HepG2 (cell line): ENCODE measurements around the gene LDAH. TPM values are rescaled to one million over a fixed set of nuclear protein-coding genes. Genes with fewer than 3 reads are reported as not detected.

ENCODE experiments used
- ATRX ChIP-seq: sonication (generic); formaldehyde crosslinking; IDR thresholded peaks from 2 replicates; pipeline ENCODE4 v1.4.0; 2020; ENCODE audit warnings: missing genetic modification reagents, borderline replicate concordance
- FLYWCH1 ChIP-seq: sonication (generic); formaldehyde crosslinking; IDR thresholded peaks from 2 replicates; pipeline ENCODE4 v1.8.1; 2023; ENCODE audit warnings: mild to moderate bottlenecking, missing genetic modification reagents
- FOXC1 ChIP-seq: sonication (generic); formaldehyde crosslinking; IDR thresholded peaks from 2 replicates; pipeline ENCODE4 v1.8.0; 2022; ENCODE audit warnings: mild to moderate bottlenecking, missing genetic modification reagents, borderline replicate concordance
- FOXM1 ChIP-seq: sonication (generic); formaldehyde crosslinking; IDR thresholded peaks from 2 replicates; pipeline ENCODE4 v1.5.0; 2020; ENCODE audit warnings: missing genetic modification reagents
- HCFC1 ChIP-seq: fragments of 150-350 bp; IDR thresholded peaks from 2 replicates; pipeline ENCODE4 v1.6.1; 2014; ENCODE audit warnings: low read depth, low read length
- MED1 ChIP-seq: sonication (generic); formaldehyde crosslinking; IDR thresholded peaks from 2 replicates; pipeline ENCODE4 v1.4.0; 2020; ENCODE audit warnings: missing genetic modification reagents
- MEIS2 ChIP-seq: sonication (generic); formaldehyde crosslinking; IDR thresholded peaks from 2 replicates; pipeline ENCODE4 v1.9.0; 2021; ENCODE audit warnings: mild to moderate bottlenecking, missing genetic modification reagents
- MTA3 ChIP-seq: sonication (generic); formaldehyde crosslinking; IDR thresholded peaks from 2 replicates; pipeline ENCODE4 v1.4.0; 2020; ENCODE audit warnings: missing genetic modification reagents
- MXI1 ChIP-seq: IDR thresholded peaks from 3 replicates; pipeline ENCODE4 v1.6.1; 2012; ENCODE audit warnings: low read depth, low read length, inconsistent platforms, borderline replicate concordance
- NR3C1 ChIP-seq: sonication (generic); formaldehyde crosslinking; IDR thresholded peaks from 2 replicates; pipeline ENCODE4 v1.4.0; 2020; ENCODE audit warnings: missing genetic modification reagents
- PLRG1 ChIP-seq: fragments of 450-650 bp; conservative IDR thresholded peaks from 2 replicates; pipeline ENCODE4 v1.6.1; 2016
- WIZ ChIP-seq: sonication (generic); formaldehyde crosslinking; IDR thresholded peaks from 2 replicates; pipeline ENCODE4 v1.5.1; 2020; ENCODE audit warnings: mild to moderate bottlenecking, missing genetic modification reagents
- YEATS4 ChIP-seq: sonication (generic); formaldehyde crosslinking; IDR thresholded peaks from 2 replicates; pipeline ENCODE4 v1.4.0; 2020; ENCODE audit warnings: missing genetic modification reagents, borderline replicate concordance
- ZFYVE20 ChIP-seq: sonication (generic); formaldehyde crosslinking; IDR thresholded peaks from 2 replicates; pipeline ENCODE4 v1.8.0; 2023; ENCODE audit warnings: low read depth, mild to moderate bottlenecking, moderate library complexity, missing genetic modification reagents, borderline replicate concordance
- ZNF207 ChIP-seq: fragments of 450-650 bp; IDR thresholded peaks from 2 replicates; pipeline ENCODE4 v1.6.1; 2016; ENCODE audit warnings: antibody characterized with exemption, borderline replicate concordance
- ZNF263 ChIP-seq: sonication (generic); formaldehyde crosslinking; IDR thresholded peaks from 2 replicates; pipeline ENCODE4 v1.4.0; 2020; ENCODE audit warnings: missing genetic modification reagents
- ZNF264 ChIP-seq: sonication (generic); formaldehyde crosslinking; IDR thresholded peaks from 2 replicates; pipeline ENCODE4 v1.4.0; 2020; ENCODE audit warnings: missing genetic modification reagents
- ZNF34 ChIP-seq: sonication (generic); formaldehyde crosslinking; IDR thresholded peaks from 2 replicates; pipeline ENCODE4 v1.4.0; 2020; ENCODE audit warnings: mild to moderate bottlenecking, missing genetic modification reagents, borderline replicate concordance
- ZNF605 ChIP-seq: sonication (generic); formaldehyde crosslinking; IDR thresholded peaks from 2 replicates; pipeline ENCODE4 v1.8.0; 2022; ENCODE audit warnings: mild to moderate bottlenecking, missing genetic modification reagents
- polyA plus RNA-seq, 8 experiments: library from polyadenylated mRNA; depleted of rRNA in 3 of 8; stranded (reverse) in 7 of 8; unstranded in 1 of 8; fragments of >200 nt; fragmentation: Illumina TruSeq in 4 of 8; extraction: Trizol in 4 of 8; gene quantifications; 2 replicates each; pipeline versions ENCODE4 v1.2.1 to v1.2.3, GENCODE V29; 2011 to 2016; ENCODE audit warnings: low read depth in 4 of 8, missing spikeins in 1 of 8, mixed read lengths in 1 of 8; ENCODE audit not compliant: insufficient read depth in 1 of 8
- total RNA-seq, 5 experiments: library from RNA; depleted of rRNA; stranded (reverse); fragments of >200 nt; fragmentation: Illumina TruSeq; extraction: Trizol; gene quantifications; 2 replicates each; pipeline ENCODE4 v1.2.3, GENCODE V29; 2016; ENCODE audit warnings: low read depth in 1 of 5
- TF ChIP-seq, protein P1 (sequence below): sonication (generic); formaldehyde crosslinking; IDR thresholded peaks from 2 replicates; pipeline ENCODE4 v1.4.0; 2020; ENCODE audit warnings: missing genetic modification reagents
- TF ChIP-seq, protein P2 (sequence below): sonication (generic); formaldehyde crosslinking; IDR thresholded peaks from 2 replicates; pipeline ENCODE4 v1.5.1; 2020; ENCODE audit warnings: mild to moderate bottlenecking, missing genetic modification reagents, borderline replicate concordance
- TF ChIP-seq, protein P3 (sequence below): sonication (generic); formaldehyde crosslinking; IDR thresholded peaks from 2 replicates; pipeline ENCODE4 v1.5.0; 2020; ENCODE audit warnings: mild to moderate bottlenecking, missing genetic modification reagents

LDAH gene
- total and polyA plus RNA-seq, 2 of the 13 experiments (the other 11 are each of a cell fraction or from before 2014, with no cell fraction given), result 28.8 to 46.2 TPM

DNA sequence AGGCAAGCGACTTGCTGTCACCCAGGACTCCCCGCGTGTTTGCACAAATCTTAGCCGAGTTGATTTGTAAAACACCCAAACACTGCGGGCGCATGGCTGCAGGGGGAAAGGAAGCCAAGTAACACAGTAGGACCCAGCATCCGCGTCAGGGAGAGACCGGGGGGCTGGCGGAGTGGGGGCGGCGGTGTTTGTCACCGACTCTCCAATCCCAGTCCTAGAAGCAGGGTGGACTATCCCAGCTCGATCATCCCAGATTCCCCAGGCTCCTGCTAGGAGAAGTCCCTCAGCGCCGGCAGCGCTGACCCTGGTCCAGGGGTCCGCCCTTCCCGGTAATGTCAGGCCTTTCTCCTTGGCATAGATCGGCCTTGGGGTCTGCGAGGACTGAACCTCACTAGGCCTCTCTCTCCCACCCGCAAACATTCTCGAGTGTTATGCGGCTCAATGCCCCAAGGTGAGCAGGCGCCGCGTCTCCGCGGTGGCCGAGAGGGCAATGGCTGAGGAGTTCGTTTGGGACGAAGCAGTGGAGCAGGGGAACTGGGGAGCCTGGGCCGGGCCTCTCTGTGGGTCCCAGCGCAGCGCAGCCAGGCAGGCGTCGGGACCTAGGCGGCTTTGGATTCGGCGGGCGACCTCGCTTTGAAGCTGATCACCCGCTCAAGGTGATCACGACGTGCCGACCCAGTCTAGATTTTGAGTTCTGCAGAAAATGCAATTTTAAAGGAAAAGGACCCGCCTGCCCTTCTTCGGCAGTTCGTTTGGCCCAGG, 157.5 kb downstream of the LDAH start (continued):
- TF ChIP-seq ATRX (CRISPR knock-in tag) (no peak), ZNF263 (CRISPR knock-in tag) (no peak), YEATS4 (CRISPR knock-in tag) (no peak), NR3C1 (CRISPR knock-in tag) (no peak), MXI1 (no peak), ZNF34 (CRISPR knock-in tag) (no peak), ZFYVE20 (CRISPR knock-in tag) (no peak), FOXM1 (CRISPR knock-in tag) (no peak), MTA3 (CRISPR knock-in tag) (no peak), WIZ (no peak), FLYWCH1 (CRISPR knock-in tag) (no peak), ZNF264 (CRISPR knock-in tag) (no peak), HCFC1 (no peak), PLRG1 (no peak), ZNF207 (no peak), FOXC1 (CRISPR knock-in tag) (no peak), ZNF605 (CRISPR knock-in tag) (no peak), MED1 (CRISPR knock-in tag) (no peak), MEIS2 (peak; percentile 0; the same call in 1 of the 2 replicates)
- TF ChIP-seq, protein P1, sequence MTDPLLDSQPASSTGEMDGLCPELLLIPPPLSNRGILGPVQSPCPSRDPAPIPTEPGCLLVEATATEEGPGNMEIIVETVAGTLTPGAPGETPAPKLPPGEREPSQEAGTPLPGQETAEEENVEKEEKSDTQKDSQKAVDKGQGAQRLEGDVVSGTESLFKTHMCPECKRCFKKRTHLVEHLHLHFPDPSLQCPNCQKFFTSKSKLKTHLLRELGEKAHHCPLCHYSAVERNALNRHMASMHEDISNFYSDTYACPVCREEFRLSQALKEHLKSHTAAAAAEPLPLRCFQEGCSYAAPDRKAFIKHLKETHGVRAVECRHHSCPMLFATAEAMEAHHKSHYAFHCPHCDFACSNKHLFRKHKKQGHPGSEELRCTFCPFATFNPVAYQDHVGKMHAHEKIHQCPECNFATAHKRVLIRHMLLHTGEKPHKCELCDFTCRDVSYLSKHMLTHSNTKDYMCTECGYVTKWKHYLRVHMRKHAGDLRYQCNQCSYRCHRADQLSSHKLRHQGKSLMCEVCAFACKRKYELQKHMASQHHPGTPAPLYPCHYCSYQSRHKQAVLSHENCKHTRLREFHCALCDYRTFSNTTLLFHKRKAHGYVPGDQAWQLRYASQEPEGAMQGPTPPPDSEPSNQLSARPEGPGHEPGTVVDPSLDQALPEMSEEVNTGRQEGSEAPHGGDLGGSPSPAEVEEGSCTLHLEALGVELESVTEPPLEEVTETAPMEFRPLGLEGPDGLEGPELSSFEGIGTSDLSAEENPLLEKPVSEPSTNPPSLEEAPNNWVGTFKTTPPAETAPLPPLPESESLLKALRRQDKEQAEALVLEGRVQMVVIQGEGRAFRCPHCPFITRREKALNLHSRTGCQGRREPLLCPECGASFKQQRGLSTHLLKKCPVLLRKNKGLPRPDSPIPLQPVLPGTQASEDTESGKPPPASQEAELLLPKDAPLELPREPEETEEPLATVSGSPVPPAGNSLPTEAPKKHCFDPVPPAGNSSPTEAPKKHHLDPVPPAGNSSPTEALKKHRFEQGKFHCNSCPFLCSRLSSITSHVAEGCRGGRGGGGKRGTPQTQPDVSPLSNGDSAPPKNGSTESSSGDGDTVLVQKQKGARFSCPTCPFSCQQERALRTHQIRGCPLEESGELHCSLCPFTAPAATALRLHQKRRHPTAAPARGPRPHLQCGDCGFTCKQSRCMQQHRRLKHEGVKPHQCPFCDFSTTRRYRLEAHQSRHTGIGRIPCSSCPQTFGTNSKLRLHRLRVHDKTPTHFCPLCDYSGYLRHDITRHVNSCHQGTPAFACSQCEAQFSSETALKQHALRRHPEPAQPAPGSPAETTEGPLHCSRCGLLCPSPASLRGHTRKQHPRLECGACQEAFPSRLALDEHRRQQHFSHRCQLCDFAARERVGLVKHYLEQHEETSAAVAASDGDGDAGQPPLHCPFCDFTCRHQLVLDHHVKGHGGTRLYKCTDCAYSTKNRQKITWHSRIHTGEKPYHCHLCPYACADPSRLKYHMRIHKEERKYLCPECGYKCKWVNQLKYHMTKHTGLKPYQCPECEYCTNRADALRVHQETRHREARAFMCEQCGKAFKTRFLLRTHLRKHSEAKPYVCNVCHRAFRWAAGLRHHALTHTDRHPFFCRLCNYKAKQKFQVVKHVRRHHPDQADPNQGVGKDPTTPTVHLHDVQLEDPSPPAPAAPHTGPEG (CRISPR knock-in tag), result no peak; the same call in 1 of the 2 replicates
- TF ChIP-seq, protein P2, sequence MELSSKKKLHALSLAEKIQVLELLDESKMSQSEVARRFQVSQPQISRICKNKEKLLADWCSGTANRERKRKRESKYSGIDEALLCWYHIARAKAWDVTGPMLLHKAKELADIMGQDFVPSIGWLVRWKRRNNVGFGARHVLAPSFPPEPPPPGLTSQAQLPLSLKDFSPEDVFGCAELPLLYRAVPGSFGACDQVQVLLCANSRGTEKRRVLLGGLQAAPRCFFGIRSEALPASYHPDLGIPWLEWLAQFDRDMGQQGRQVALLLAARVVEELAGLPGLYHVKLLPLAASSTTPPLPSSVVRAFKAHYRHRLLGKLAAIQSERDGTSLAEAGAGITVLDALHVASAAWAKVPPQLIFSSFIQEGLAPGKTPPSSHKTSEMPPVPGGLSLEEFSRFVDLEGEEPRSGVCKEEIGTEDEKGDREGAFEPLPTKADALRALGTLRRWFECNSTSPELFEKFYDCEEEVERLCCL (CRISPR knock-in tag), result no peak
- TF ChIP-seq, protein P3, sequence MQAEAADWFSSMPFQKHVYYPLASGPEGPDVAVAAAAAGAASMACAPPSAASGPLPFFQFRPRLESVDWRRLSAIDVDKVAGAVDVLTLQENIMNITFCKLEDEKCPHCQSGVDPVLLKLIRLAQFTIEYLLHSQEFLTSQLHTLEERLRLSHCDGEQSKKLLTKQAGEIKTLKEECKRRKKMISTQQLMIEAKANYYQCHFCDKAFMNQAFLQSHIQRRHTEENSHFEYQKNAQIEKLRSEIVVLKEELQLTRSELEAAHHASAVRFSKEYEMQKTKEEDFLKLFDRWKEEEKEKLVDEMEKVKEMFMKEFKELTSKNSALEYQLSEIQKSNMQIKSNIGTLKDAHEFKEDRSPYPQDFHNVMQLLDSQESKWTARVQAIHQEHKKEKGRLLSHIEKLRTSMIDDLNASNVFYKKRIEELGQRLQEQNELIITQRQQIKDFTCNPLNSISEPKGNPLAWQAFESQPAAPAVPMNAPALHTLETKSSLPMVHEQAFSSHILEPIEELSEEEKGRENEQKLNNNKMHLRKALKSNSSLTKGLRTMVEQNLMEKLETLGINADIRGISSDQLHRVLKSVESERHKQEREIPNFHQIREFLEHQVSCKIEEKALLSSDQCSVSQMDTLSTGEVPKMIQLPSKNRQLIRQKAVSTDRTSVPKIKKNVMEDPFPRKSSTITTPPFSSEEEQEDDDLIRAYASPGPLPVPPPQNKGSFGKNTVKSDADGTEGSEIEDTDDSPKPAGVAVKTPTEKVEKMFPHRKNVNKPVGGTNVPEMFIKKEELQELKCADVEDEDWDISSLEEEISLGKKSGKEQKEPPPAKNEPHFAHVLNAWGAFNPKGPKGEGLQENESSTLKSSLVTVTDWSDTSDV (CRISPR knock-in tag), result 0 out of 2 replicates have a peak, but pooled peaks have one; percentile 28
